ENCODE data around the gene ERC2.

DNA sequence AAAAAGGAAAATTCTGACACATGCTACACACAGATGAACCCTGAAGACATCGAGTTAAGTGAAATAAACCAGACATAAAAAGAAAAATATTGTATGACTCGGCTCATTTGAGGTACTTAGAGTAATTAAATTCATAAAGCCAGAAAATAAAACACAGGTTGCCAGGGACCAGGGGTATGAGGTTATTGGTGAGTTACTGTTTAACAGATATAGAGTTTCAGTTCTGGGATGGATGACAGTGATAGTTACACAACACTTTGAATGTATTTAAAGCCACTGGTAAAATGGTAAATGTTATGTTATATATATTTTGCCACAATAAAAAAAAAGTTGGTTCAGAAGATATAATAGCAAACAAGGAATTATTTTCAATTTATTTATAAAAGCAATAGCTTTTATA, 545.1 kb downstream of the ERC2 start:
- TF ChIP-seq GATA3 (IDR thresholded peaks at IDR 0.05; ENCODE audit: low read depth, low read length): no peak
- no peak for TF ChIP-seq GATA2 (IDR thresholded peaks at IDR 0.05; ENCODE audit: low read depth, low read length)

Data from SH-SY5Y (cell line).